Endodermal cell (in vitro differentiated cells): ENCODE results near the gene SLC1A7. TPM values are rescaled to one million over a fixed set of nuclear protein-coding genes. Genes with fewer than 3 reads are reported as not detected.

Experiments
- DNase-seq: peaks from one replicate; pipeline ENCODE4 v3.0.0-alpha.2; 2017
- H3K27ac ChIP-seq: 2 replicates; pipeline ENCODE4 v1.5.1; 2013; ENCODE audit warnings: mild to moderate bottlenecking, low read depth, low read length, moderate library complexity
- H3K27me3 ChIP-seq: 2 replicates; pipeline ENCODE4 v1.6.1; 2013; ENCODE audit warnings: mild to moderate bottlenecking, low read length, moderate library complexity; ENCODE audit not compliant: insufficient read depth, control insufficient read depth, poor library complexity, severe bottlenecking
- H3K36me3 ChIP-seq: 2 replicates; pipeline ENCODE4 v1.7.0; 2013; ENCODE audit warnings: mild to moderate bottlenecking, low read length, moderate library complexity; ENCODE audit not compliant: control insufficient read depth, insufficient read depth
- H3K4me1 ChIP-seq: one replicate; pipeline ENCODE4 v1.7.0; 2013; ENCODE audit warnings: low read length; ENCODE audit not compliant: control insufficient read depth, insufficient read depth
- H3K4me3 ChIP-seq: 2 replicates; pipeline ENCODE4 v1.5.1; 2013; ENCODE audit warnings: mild to moderate bottlenecking, low read length, moderate library complexity
- H3K9ac ChIP-seq: 2 replicates; pipeline ENCODE4 v1.6.1; 2013; ENCODE audit warnings: mild to moderate bottlenecking, low read length, moderate library complexity; ENCODE audit not compliant: poor library complexity, severe bottlenecking; ENCODE audit errors: extremely low read depth
- H3K9me3 ChIP-seq: 2 replicates; pipeline ENCODE4 v1.6.1; 2013; ENCODE audit warnings: mild to moderate bottlenecking, low read length, moderate library complexity; ENCODE audit not compliant: control insufficient read depth
- H3K27ac Mint-ChIP-seq: 2 replicates; pipeline ENCODE4 v1.8.0; 2020; ENCODE audit warnings: mixed read lengths
- H3K27me3 Mint-ChIP-seq: 2 replicates; pipeline ENCODE4 v1.8.0; 2021; ENCODE audit warnings: mild to moderate bottlenecking, mixed read lengths; ENCODE audit not compliant: insufficient read depth
- H3K36me3 Mint-ChIP-seq: 2 replicates; pipeline ENCODE4 v1.8.0; 2020; ENCODE audit warnings: low read depth, mixed read lengths
- H3K4me1 Mint-ChIP-seq: 2 replicates; pipeline ENCODE4 v1.8.0; 2020; ENCODE audit warnings: mixed read lengths
- H3K4me3 Mint-ChIP-seq: 2 replicates; pipeline ENCODE4 v1.8.0; 2020; ENCODE audit warnings: mild to moderate bottlenecking, moderate library complexity, mixed read lengths
- H3K9me3 Mint-ChIP-seq: 2 replicates; pipeline ENCODE4 v1.8.0; 2020; ENCODE audit warnings: mild to moderate bottlenecking, mixed read lengths
- CTCF ChIP-seq: fragments of 200-600 bp; sonication (generic); conservative IDR thresholded peaks from 2 replicates; pipeline ENCODE4 v1.5.0; 2021; ENCODE audit warnings: antibody characterized with exemption, mild to moderate bottlenecking
- WGBS, 2 experiments: methylation state at CpG; one replicate each; pipeline versions ENCODE4 v1.1.5 to v1.1.7; 2013; ENCODE audit warnings: missing lambda C conversion rate in 2 of 2, mixed read lengths in 1 of 2; ENCODE audit not compliant: insufficient coverage in 1 of 2, insufficient read length in 1 of 2; 5-methylcytosine and 5-hydroxymethylcytosine counted together
- total RNA-seq, 2 donors: library from RNA; stranded (reverse); fragmentation: NEBNext Ultra II Directional in 1 of 2; extraction: Animal tissue kit (Norgen Biotek cat#: 25700) in 1 of 2; gene quantifications; 2 replicates in 1 of 2; 3 replicates in 1 of 2; pipeline ENCODE4 v1.2.1, GENCODE V29; 2021

SLC1A7 gene
- total RNA-seq, 2 donors from 2014 or later, result 1.7 to 2.3 TPM

DNA sequence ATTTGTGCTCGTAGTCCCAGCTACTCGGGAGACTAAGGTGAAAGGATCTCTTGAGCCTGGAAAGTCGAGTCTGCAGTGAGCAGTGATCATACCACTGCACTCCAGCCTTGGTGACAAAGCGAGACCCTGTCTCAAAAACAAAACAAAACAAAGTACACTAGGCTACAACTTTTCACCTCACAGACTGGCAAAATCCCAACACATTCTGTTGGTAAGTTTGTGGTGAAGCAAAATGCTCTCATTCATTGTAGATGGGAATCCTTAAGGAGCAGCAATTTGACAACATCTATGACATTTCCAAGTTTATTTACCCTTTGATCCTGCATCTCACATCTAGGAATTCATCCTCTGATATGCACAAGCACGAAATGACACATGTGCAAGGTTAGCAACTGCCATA lies 20.2 kb upstream of the SLC1A7 start:
- Mint-ChIP-seq H3K4me3 (no peak overlapping the region), H3K9me3 (no peaks in the 10 kb centered on the region), H3K27ac (no peak overlapping the region), H3K36me3 (no peaks in the 10 kb centered on the region), H3K27me3 (peaks cover 23% of the 10 kb centered on the region), H3K4me1 (peaks cover 16% of the 10 kb centered on the region)
- DNase-seq, result no peak
- H3K27ac ChIP-seq, result no peak overlapping the region
- no peaks in the 10 kb centered on the region for H3K36me3 ChIP-seq
- H3K27me3 ChIP-seq, result peaks cover 8% of the 10 kb centered on the region
- no peak overlapping the region for H3K4me3 ChIP-seq
- no peak overlapping the region for H3K9ac ChIP-seq
- 67 to 80% methylated on average over 4 to 5 of the region's 5 CpGs for whole genome bisulfite sequencing, 2 experiments
- H3K9me3 ChIP-seq, result no peaks in the 10 kb centered on the region
- H3K4me1 ChIP-seq, result no peaks in the 10 kb centered on the region
- no peak for TF ChIP-seq CTCF

- no peaks in the 10 kb centered on the region for H3K36me3 ChIP-seq
- H3K4me1 ChIP-seq, result no peaks in the 10 kb centered on the region
- TF ChIP-seq CTCF, result no peak
- no peaks in the 10 kb centered on the region for H3K9me3 Mint-ChIP-seq
- H3K4me1 Mint-ChIP-seq, result peaks cover 11% of the 10 kb centered on the region
- H3K4me3 Mint-ChIP-seq, result no peak overlapping the region
- no peak overlapping the region for H3K27ac Mint-ChIP-seq
- DNase-seq, result no peak
- no peak overlapping the region for H3K4me3 ChIP-seq
- H3K27me3 Mint-ChIP-seq, result peaks cover 16% of the 10 kb centered on the region
- H3K27ac ChIP-seq, result no peak overlapping the region
- H3K36me3 Mint-ChIP-seq, result no peaks in the 10 kb centered on the region
- H3K9ac ChIP-seq, result no peak overlapping the region
- H3K9me3 ChIP-seq, result no peaks in the 10 kb centered on the region
- H3K27me3 ChIP-seq, result peaks cover 8% of the 10 kb centered on the region
- WGBS, 2 experiments, result 49 to 74% methylated on average over 2 of the region's 2 CpGs
Observed at GRCh38 chr1:53160924-53161378, 18.5 kb upstream of the SLC1A7 start.

GRCh38 chr1:53158900-53159299 lies 16.5 kb upstream of the SLC1A7 start:
- Mint-ChIP-seq H3K27ac (no peak overlapping the region), H3K4me3 (no peak overlapping the region), H3K9me3 (no peaks in the 10 kb centered on the region), H3K36me3 (no peaks in the 10 kb centered on the region), H3K27me3 (peaks cover 6% of the 10 kb centered on the region), H3K4me1 (peaks cover 8% of the 10 kb centered on the region)
- Histone ChIP-seq H3K4me3 (no peak overlapping the region), H3K27me3 (peaks cover 8% of the 10 kb centered on the region), H3K4me1 (no peaks in the 10 kb centered on the region), H3K36me3 (no peaks in the 10 kb centered on the region), H3K27ac (no peak overlapping the region), H3K9ac (no peak overlapping the region), H3K9me3 (no peaks in the 10 kb centered on the region)
- TF ChIP-seq CTCF, result no peak
- no peak for DNase-seq
- whole genome bisulfite sequencing, 2 experiments, result 90 to 100% methylated on average over 1 of the region's 1 CpG
